ENCODE data around the gene MCM5.
"Not testable (repeated sequence)": the region's sequence is repeated elsewhere in the genome, so short reads cannot be mapped to it uniquely, and the experiment has no call there.

The MCM5 gene

GRCh38 chr22:35432228-35432905 lies 32.4 kb downstream of the MCM5 start:
- DNase-seq (ENCODE audit: low read depth in 2 of 2) = no peak

- DNase-seq (ENCODE audit: low read depth in 2 of 2) = no peak
These were observed 34.2 kb downstream of the MCM5 start for GRCh38 chr22:35434061-35434710.

GRCh38 chr22:35435201-35435740 lies 35.3 kb downstream of the MCM5 start:
- DNase-seq (ENCODE audit: low read depth in 2 of 2) = no peak

- DNase-seq (ENCODE audit: low read depth in 2 of 2) = no peak
These were observed 36.5 kb downstream of the MCM5 start for GRCh38 chr22:35436421-35436820.

- DNase-seq (ENCODE audit: low read depth in 2 of 2) = no peak
These were observed 37.1 kb downstream of the MCM5 start for GRCh38 chr22:35437049-35437448.

GRCh38 chr22:35438673-35439364 lies 38.9 kb downstream of the MCM5 start:
- DNase-seq (ENCODE audit: low read depth in 2 of 2) = not testable (repeated sequence)

GRCh38 chr22:35439365-35439717 lies 39.4 kb downstream of the MCM5 start:
- DNase-seq (ENCODE audit: low read depth in 2 of 2) = no peak

- DNase-seq (ENCODE audit: low read depth in 2 of 2) = no peak
These were observed 40.2 kb downstream of the MCM5 start for GRCh38 chr22:35440129-35440528.

- DNase-seq (ENCODE audit: low read depth in 2 of 2) = no peak
These were observed 41.7 kb downstream of the MCM5 start for GRCh38 chr22:35441489-35442100.

GRCh38 chr22:35442471-35442870 lies 42.5 kb downstream of the MCM5 start:
- no peak for DNase-seq (ENCODE audit: low read depth in 2 of 2)

GRCh38 chr22:35443338-35443737 lies 43.4 kb downstream of the MCM5 start:
- DNase-seq (ENCODE audit: low read depth in 2 of 2) = no peak

- DNase-seq (ENCODE audit: low read depth in 2 of 2) = no peak
These were observed 44.1 kb downstream of the MCM5 start for GRCh38 chr22:35443790-35444684.

GRCh38 chr22:35444685-35445399 lies 44.9 kb downstream of the MCM5 start:
- no peak for DNase-seq (ENCODE audit: low read depth in 2 of 2)

- no peak for DNase-seq (ENCODE audit: low read depth in 2 of 2)
These were observed 46.0 kb downstream of the MCM5 start for GRCh38 chr22:35445933-35446332.

- DNase-seq (ENCODE audit: low read depth in 2 of 2) = peak; percentile 13 to 18
These were observed 46.4 kb downstream of the MCM5 start for GRCh38 chr22:35446365-35446764.

GRCh38 chr22:35448523-35448922 lies 48.6 kb downstream of the MCM5 start:
- no peak for DNase-seq (ENCODE audit: low read depth in 2 of 2)

GRCh38 chr22:35449829-35450689 lies 50.1 kb downstream of the MCM5 start:
- DNase-seq (ENCODE audit: low read depth in 2 of 2) = no peak

- DNase-seq (ENCODE audit: low read depth in 2 of 2) = no peak
These were observed 51.1 kb downstream of the MCM5 start for GRCh38 chr22:35450824-35451569.

GRCh38 chr22:35451592-35451991 lies 51.7 kb downstream of the MCM5 start:
- DNase-seq (ENCODE audit: low read depth in 2 of 2) = no peak

All from fibroblast of skin of left biceps (primary cell).